C4-2B (cell line): ENCODE results near the gene PCYT1B.

Source experiments
- CTCF ChIP-seq: fragments of 450-650 bp; conservative IDR thresholded peaks from 2 replicates; pipeline ENCODE4 v1.5.1; 2017; ENCODE audit warnings: mild to moderate bottlenecking
- ZFX ChIP-seq: fragments of 450-650 bp; IDR thresholded peaks from 2 replicates; pipeline ENCODE4 v1.6.1; 2017

GRCh38 chrX:24651783-24652182 lies 4.6 kb upstream of the PCYT1B start:
- no peak for TF ChIP-seq CTCF
- TF ChIP-seq ZFX, result no peak
